GM12878 (cell line): ENCODE data around the gene CINP. TPM values are rescaled to one million over a fixed set of nuclear protein-coding genes. Genes with fewer than 3 reads are reported as not detected.
"Not testable (repeated sequence)": the region's sequence is repeated elsewhere in the genome, so short reads cannot be mapped to it uniquely, and the experiment has no call there.

ENCODE experiments used
- ATAC-seq: fragments of 200-7000 bp; cut with Tn5 transposase; 3 replicates; pipeline ENCODE4 v1.9.1; 2020; ENCODE audit warnings: mild to moderate bottlenecking, moderate library complexity
- BruUV-seq: library from RNA; stranded (reverse); fragments of 400-500 nt; replicated peaks from 2 replicates; lab custom pipeline; 2021; lab: Mats Ljungman, UMichigan
- CTCF ChIA-PET: fragments of 300-600 bp; sonication (Branson Sonifier 250); formaldehyde crosslinking; extraction: SDS; loops from one replicate; lab custom pipeline; 2021; ENCODE audit warnings: inconsistent platforms; lab: Yijun Ruan, JAX
- POLR2A ChIA-PET: fragments of 350-600 bp; formaldehyde crosslinking; extraction: SDS; loops from one replicate; lab custom pipeline; 2021; ENCODE audit warnings: inconsistent platforms; lab: Charles Lee
- RAD21 ChIA-PET: fragments of 300-600 bp; sonication (Branson Sonifier 250); formaldehyde crosslinking; loops from one replicate; lab custom pipeline; 2023; ENCODE audit warnings: antibody characterized with exemption; ENCODE audit not compliant: unreplicated experiment; lab: Charles Lee
- SMC1A ChIA-PET: fragments of 300-600 bp; sonication (Branson Sonifier 250); formaldehyde crosslinking; loops from one replicate; lab custom pipeline; 2023; ENCODE audit not compliant: unreplicated experiment, uncharacterized antibody; lab: Charles Lee
- DNase-seq: peaks from one replicate; pipeline ENCODE4 v3.0.0-alpha.2; 2011; ENCODE audit warnings: low read depth, low spot score
- FAIRE-seq: peaks from 3 replicates; lab custom pipeline; 2011; peaks lifted over from hg19 to GRCh38; lab: Jason Lieb, UNC
- H2AFZ ChIP-seq: 2 replicates; pipeline ENCODE4 v1.6.0; 2011; ENCODE audit warnings: low read depth, low read length, control low read depth; ENCODE audit not compliant: control insufficient read depth
- H3K27ac ChIP-seq: 2 replicates; pipeline ENCODE4 v1.5.1; 2011; ENCODE audit warnings: control low read depth; ENCODE audit not compliant: control insufficient read depth, insufficient read depth
- H3K27me3 ChIP-seq, 2 experiments: replicated peaks in 1 of 2; 2 replicates each; pipeline versions ENCODE4 v1.6.0 to v1.6.1; 2011; ENCODE audit warnings: low read length in 1 of 2; ENCODE audit not compliant: control insufficient read depth in 2 of 2, insufficient read depth in 2 of 2
- H3K36me3 ChIP-seq, 2 experiments: 2 replicates each; pipeline ENCODE4 v1.5.1; 2011; ENCODE audit warnings: low read length in 1 of 2; ENCODE audit not compliant: control insufficient read depth in 2 of 2, insufficient read depth in 2 of 2
- H3K4me1 ChIP-seq: 2 replicates; pipeline ENCODE4 v1.6.1; 2011; ENCODE audit warnings: mild to moderate bottlenecking, low read length, moderate library complexity, mixed read lengths; ENCODE audit not compliant: control insufficient read depth, insufficient read depth
- H3K4me2 ChIP-seq: 2 replicates; pipeline ENCODE4 v1.6.0; 2011; ENCODE audit warnings: control low read depth; ENCODE audit not compliant: control insufficient read depth, insufficient read depth
- H3K4me3 ChIP-seq: fragments of 200-600 bp; sonication (generic); 2 replicates; pipeline ENCODE4 v1.5.1; 2016
- H3K79me2 ChIP-seq: 2 replicates; pipeline ENCODE4 v1.6.0; 2011; ENCODE audit warnings: low read length; ENCODE audit not compliant: control insufficient read depth, insufficient read depth
- H3K9ac ChIP-seq: 2 replicates; pipeline ENCODE4 v1.8.0; 2011; ENCODE audit warnings: low read length, control low read depth, mixed read lengths; ENCODE audit not compliant: control insufficient read depth, insufficient read depth
- H3K9me3 ChIP-seq: replicated peaks from 3 replicates; pipeline ENCODE4 v1.5.1; 2011; ENCODE audit warnings: mild to moderate bottlenecking, low read length; ENCODE audit not compliant: control insufficient read depth, insufficient read depth
- H4K20me1 ChIP-seq: 2 replicates; pipeline ENCODE4 v1.6.0; 2011; ENCODE audit not compliant: control insufficient read depth, insufficient read depth
- CREB1 ChIP-seq: IDR thresholded peaks from 2 replicates; pipeline ENCODE4 v1.6.1; 2012; ENCODE audit warnings: low read depth, mild to moderate bottlenecking, inconsistent platforms
- EGR1 ChIP-seq, 2 experiments: IDR thresholded peaks; 1 replicate in 1 of 2; 2 replicates in 1 of 2; pipeline ENCODE4 v1.6.1; 2011 to 2012; ENCODE audit warnings: low read depth in 2 of 2, low read length in 2 of 2, borderline replicate concordance in 1 of 2, mild to moderate bottlenecking in 1 of 2, moderate library complexity in 1 of 2
- EP300 ChIP-seq, 2 experiments: fragments of 150-350 bp in 1 of 2; IDR thresholded peaks; 2 replicates each; pipeline ENCODE4 v1.6.1; 2011 to 2012; ENCODE audit warnings: low read depth in 2 of 2, low read length in 2 of 2, borderline replicate concordance in 1 of 2, improper control_type of control experiment in 1 of 2, inconsistent platforms in 1 of 2; ENCODE audit not compliant: control insufficient read depth in 1 of 2
- ETV6 ChIP-seq, 2 experiments: fragments of 450-650 bp in 1 of 2; IDR thresholded peaks in 1 of 2; conservative IDR thresholded peaks in 1 of 2; 2 replicates each; pipeline ENCODE4 v1.6.1; 2014; ENCODE audit warnings: antibody characterized with exemption in 1 of 2, borderline replicate concordance in 1 of 2, low read depth in 1 of 2, mild to moderate bottlenecking in 1 of 2, moderate library complexity in 1 of 2
- MAX ChIP-seq: IDR thresholded peaks from 2 replicates; pipeline ENCODE4 v1.6.1; 2012; ENCODE audit warnings: low read depth, low read length, improper control_type of control experiment
- MEF2B ChIP-seq: fragments of 450-650 bp; IDR thresholded peaks from 2 replicates; pipeline ENCODE4 v1.6.1; 2018; ENCODE audit warnings: mild to moderate bottlenecking, moderate library complexity; ENCODE audit not compliant: partially characterized antibody, poor library complexity, severe bottlenecking
- NFXL1 ChIP-seq: fragments of 450-650 bp; IDR thresholded peaks from 2 replicates; pipeline ENCODE4 v1.6.1; 2017; ENCODE audit warnings: antibody characterized with exemption, mild to moderate bottlenecking, borderline replicate concordance
- NR2C2 ChIP-seq: IDR thresholded peaks from 2 replicates; pipeline ENCODE4 v1.6.1; 2011; ENCODE audit warnings: borderline replicate concordance, low read depth; ENCODE audit not compliant: control insufficient read depth, insufficient read length
- SREBF2 ChIP-seq: IDR thresholded peaks from 2 replicates; pipeline ENCODE4 v1.6.1; 2012; ENCODE audit warnings: mild to moderate bottlenecking, low read length
- SUPT20H ChIP-seq: IDR thresholded peaks from 2 replicates; pipeline ENCODE4 v1.6.1; 2011; ENCODE audit warnings: low read depth, mild to moderate bottlenecking, low read length, moderate library complexity, borderline replicate concordance; ENCODE audit not compliant: control insufficient read depth
- TCF12 ChIP-seq: IDR thresholded peaks from 2 replicates; pipeline ENCODE4 v1.6.1; 2011; ENCODE audit warnings: low read depth, mild to moderate bottlenecking, low read length
- TCF7 ChIP-seq: IDR thresholded peaks from 2 replicates; pipeline ENCODE4 v1.6.1; 2014; ENCODE audit warnings: antibody characterized with exemption, borderline replicate concordance
- USF1 ChIP-seq: IDR thresholded peaks from 2 replicates; pipeline ENCODE4 v1.6.1; 2011; ENCODE audit warnings: borderline replicate concordance, low read depth, mild to moderate bottlenecking, moderate library complexity, mixed read lengths, low read length; ENCODE audit not compliant: insufficient read depth; ENCODE audit errors: extremely low read length
- USF2 ChIP-seq: IDR thresholded peaks from 2 replicates; pipeline ENCODE4 v1.6.1; 2011; ENCODE audit warnings: low read depth, low read length, improper control_type of control experiment, borderline replicate concordance
- WGBS: methylation state at CpG from one replicate; pipeline ENCODE4 v1.1.6; 2016; ENCODE audit warnings: low lambda C conversion rate; ENCODE audit not compliant: insufficient replicate concordance, insufficient coverage; ENCODE audit errors: missing lambda C conversion rate; 5-methylcytosine and 5-hydroxymethylcytosine counted together
- in situ Hi-C: fragments of 300-500 bp; cut with MboI; formaldehyde crosslinking; loops from 9 replicates; pipeline ENCODE4 v1.14.3; 2018; ENCODE audit warnings: mixed read lengths
- intact Hi-C: fragments of 100-400 bp; cut with micrococcal nuclease; formaldehyde crosslinking; loops from one replicate; pipeline ENCODE4 v1.14.2; 2022; ENCODE audit not compliant: unreplicated experiment
- polyA plus RNA-seq, 11 experiments: library from polyadenylated mRNA; depleted of rRNA in 4 of 11; unstranded in 6 of 11; stranded (reverse) in 5 of 11; fragments of >200 nt; fragmentation: Nextera tagmentation in 4 of 11; fragmentation: Illumina TruSeq in 1 of 11; extraction: Ambion mirVana in 4 of 11; extraction: Trizol in 1 of 11; gene quantifications; 1 replicate in 1 of 11; 2 replicates in 10 of 11; pipeline versions ENCODE4 v1.2.1 to v1.2.3, GENCODE V29; 2011 to 2016; ENCODE audit warnings: inconsistent platforms in 2 of 11, missing spikeins in 2 of 11, low read depth in 1 of 11
- total RNA-seq, 4 experiments: library from RNA; depleted of rRNA in 3 of 4; stranded (reverse); fragments of >200 nt in 3 of 4; fragmentation: Illumina TruSeq in 1 of 4; extraction: Trizol in 1 of 4; gene quantifications; 2 replicates each; pipeline versions ENCODE4 v1.2.1 to v1.2.3, GENCODE V29; 2013 to 2021

The CINP gene
- total and polyA plus RNA-seq, 10 of the 15 experiments (the other 5 are each of a cell fraction or from before 2014, with no cell fraction given): 45.4 to 73.3 (median 52.9) TPM

GRCh38 chr14:102330806-102331205 is 31.9 kb downstream of the CINP start:
- Histone ChIP-seq H3K4me1 (no peaks in the 10 kb centered on the region), H3K27ac (no peak overlapping the region), H3K79me2 (no peaks in the 10 kb centered on the region), H4K20me1 (no peaks in the 10 kb centered on the region), H3K9me3 (no peaks in the 10 kb centered on the region), H3K27me3 (no peaks in the 10 kb centered on the region), H3K36me3 (peaks cover 0 to 3% of the 10 kb centered on the region in 2 experiments; a peak in 2 of 4 replicates), H3K4me2 (no peak overlapping the region), H3K9ac (no peak overlapping the region), H2AFZ (no peak overlapping the region), H3K4me3 (no peak overlapping the region)
- TF ChIP-seq SREBF2 (no peak), EP300 (IDR thresholded peaks at IDR 0.05; ENCODE audit: borderline replicate concordance in 1 of 2, control insufficient read depth in 1 of 2, low read depth in 2 of 2, low read length in 2 of 2) (no peak), CREB1 (no peak), MEF2B (no peak), ETV6 (conservative IDR thresholded peaks at IDR 0.05 in 1 of 2, IDR thresholded peaks at IDR 0.05 in 1 of 2; ENCODE audit: borderline replicate concordance in 1 of 2, low read depth in 1 of 2) (no peak), NFXL1 (no peak), TCF7 (no peak), NR2C2 (no peak), USF1 (no peak), USF2 (no peak), TCF12 (no peak), EGR1 (IDR thresholded peaks at IDR 0.05; ENCODE audit: borderline replicate concordance in 1 of 2, low read depth in 2 of 2, low read length in 2 of 2) (no peak), MAX (no peak), SUPT20H (no peak)
- POLR2A ChIA-PET: no interaction called here
- ATAC-seq (no peak), DNase-seq (no peak), FAIRE-seq (no peak)
- no TSS peak for BruUV-seq
- RAD21 ChIA-PET: no interaction called here
- CTCF ChIA-PET: no interaction called here
- WGBS: over 99% methylated on average over 8 of the region's 8 CpGs
- SMC1A ChIA-PET: no interaction called here
- in situ Hi-C loops: no loop called here
- intact Hi-C loops: no loop called here

- H3K27ac ChIP-seq, H3K9me3 ChIP-seq, DNase-seq, in situ Hi-C loops, H4K20me1 ChIP-seq, intact Hi-C loops, H3K79me2 ChIP-seq, CTCF ChIA-PET, SMC1A ChIA-PET, ATAC-seq, BruUV-seq, H2AFZ ChIP-seq, H3K4me3 ChIP-seq, H3K4me2 ChIP-seq, H3K27me3 ChIP-seq, FAIRE-seq, H3K36me3 ChIP-seq, H3K4me1 ChIP-seq, H3K9ac ChIP-seq: not testable (repeated sequence)
- WGBS: 84% methylated on average over 6 of the region's 6 CpGs
- ChIA-PET POLR2A (interaction anchor here (1.1 kb wide), 1 partner anchor 62 kb away, joined by 3 read pairs; no protein-coding TSS in a partner anchor), RAD21 (interaction anchor here (0.6 kb wide), 1 partner anchor 254 kb away, joined by 3 read pairs; no protein-coding TSS in a partner anchor)
These were observed 33.3 kb downstream of the CINP start for GRCh38 chr14:102329381-102329780.
